ENCODE data around the gene PRICKLE1.

The PRICKLE1 gene

DNA sequence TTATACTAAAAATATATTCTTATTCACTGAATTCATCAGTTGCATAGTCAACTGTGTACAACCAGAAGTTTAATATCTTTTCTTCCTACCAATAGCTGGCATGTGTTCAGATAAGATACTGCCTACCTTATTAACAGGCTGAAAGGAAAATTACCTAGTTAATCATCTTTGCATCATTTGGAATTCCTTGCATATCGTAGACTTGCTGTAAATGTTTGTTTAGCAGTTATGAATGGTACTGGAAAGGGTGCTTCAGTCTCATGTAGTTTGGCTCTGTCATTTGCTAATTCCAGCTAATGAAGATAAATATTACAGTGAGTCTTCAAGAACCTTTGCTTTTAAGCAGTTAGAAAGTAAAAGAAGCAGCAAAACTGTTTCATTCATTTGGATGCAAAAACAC lies 179.2 kb downstream of the PRICKLE1 start:
- TF ChIP-seq EZH2 (IDR thresholded peaks at IDR 0.05; ENCODE audit: borderline replicate concordance, low read length) = no peak
- TF ChIP-seq, protein P1, sequence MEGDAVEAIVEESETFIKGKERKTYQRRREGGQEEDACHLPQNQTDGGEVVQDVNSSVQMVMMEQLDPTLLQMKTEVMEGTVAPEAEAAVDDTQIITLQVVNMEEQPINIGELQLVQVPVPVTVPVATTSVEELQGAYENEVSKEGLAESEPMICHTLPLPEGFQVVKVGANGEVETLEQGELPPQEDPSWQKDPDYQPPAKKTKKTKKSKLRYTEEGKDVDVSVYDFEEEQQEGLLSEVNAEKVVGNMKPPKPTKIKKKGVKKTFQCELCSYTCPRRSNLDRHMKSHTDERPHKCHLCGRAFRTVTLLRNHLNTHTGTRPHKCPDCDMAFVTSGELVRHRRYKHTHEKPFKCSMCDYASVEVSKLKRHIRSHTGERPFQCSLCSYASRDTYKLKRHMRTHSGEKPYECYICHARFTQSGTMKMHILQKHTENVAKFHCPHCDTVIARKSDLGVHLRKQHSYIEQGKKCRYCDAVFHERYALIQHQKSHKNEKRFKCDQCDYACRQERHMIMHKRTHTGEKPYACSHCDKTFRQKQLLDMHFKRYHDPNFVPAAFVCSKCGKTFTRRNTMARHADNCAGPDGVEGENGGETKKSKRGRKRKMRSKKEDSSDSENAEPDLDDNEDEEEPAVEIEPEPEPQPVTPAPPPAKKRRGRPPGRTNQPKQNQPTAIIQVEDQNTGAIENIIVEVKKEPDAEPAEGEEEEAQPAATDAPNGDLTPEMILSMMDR (IDR thresholded peaks at IDR 0.05; ENCODE audit: low read length) = no peak
- H3K4me1 ChIP-seq (ENCODE audit: insufficient read depth, low read length, severe bottlenecking) = no peaks in the 10 kb centered on the region
- H3K79me2 ChIP-seq (ENCODE audit: insufficient read depth, low read length) = peaks cover 4% of the 10 kb centered on the region; the same call in 1 of the 2 replicates
- H3K27ac ChIP-seq (ENCODE audit: low read depth, low read length, poor library complexity, severe bottlenecking) = no peak overlapping the region
- no peaks in the 10 kb centered on the region for H3K9me3 ChIP-seq (ENCODE audit: low read length)
- no peaks in the 10 kb centered on the region for H4K20me1 ChIP-seq (ENCODE audit: insufficient read depth, low read length)
- no peak overlapping the region for H3K4me2 ChIP-seq (ENCODE audit: low read length)
- peaks cover 10% of the 10 kb centered on the region for H3K36me3 ChIP-seq (ENCODE audit: insufficient read depth, low read length)
- H2AFZ ChIP-seq (ENCODE audit: low read length) = no peak overlapping the region
- H3K9ac ChIP-seq (ENCODE audit: low read length) = no peak overlapping the region
- no peaks in the 10 kb centered on the region for H3F3A ChIP-seq (ENCODE audit: insufficient read depth, low read length)
- no peak overlapping the region for H3K4me3 ChIP-seq (ENCODE audit: low read depth, low read length, poor library complexity, severe bottlenecking)
- H3K9me2 ChIP-seq (ENCODE audit: low read depth, low read length) = no peaks in the 10 kb centered on the region
- H3K27me3 ChIP-seq (ENCODE audit: insufficient read depth, low read length) = no peaks in the 10 kb centered on the region

DNA sequence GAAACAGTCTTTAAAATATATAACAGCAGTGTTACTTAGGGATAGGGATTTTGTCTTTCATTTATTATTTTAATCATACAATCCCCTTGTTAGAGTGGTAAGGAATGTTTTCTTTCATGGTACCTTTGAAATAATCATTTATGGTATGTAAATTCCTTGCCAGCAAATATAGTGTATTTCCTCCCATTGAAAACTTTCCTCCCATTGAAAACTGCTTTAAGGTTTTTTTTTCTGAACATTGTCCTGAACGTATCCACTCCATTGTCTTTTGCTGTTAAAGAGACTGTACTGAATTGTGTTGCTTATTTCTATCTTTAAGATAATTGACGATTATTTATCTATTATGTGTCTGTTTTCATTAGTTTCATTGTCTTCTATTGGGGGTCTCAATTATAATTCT lies 180.1 kb downstream of the PRICKLE1 start:
- Histone ChIP-seq H3K9me3 (ENCODE audit: low read length) (no peaks in the 10 kb centered on the region), H3K9me2 (ENCODE audit: low read depth, low read length) (no peaks in the 10 kb centered on the region), H3K27me3 (ENCODE audit: insufficient read depth, low read length) (no peaks in the 10 kb centered on the region), H3K4me2 (ENCODE audit: low read length) (no peak overlapping the region), H3K4me3 (ENCODE audit: low read depth, low read length, poor library complexity, severe bottlenecking) (no peak overlapping the region), H2AFZ (ENCODE audit: low read length) (no peak overlapping the region), H3K4me1 (ENCODE audit: insufficient read depth, low read length, severe bottlenecking) (no peaks in the 10 kb centered on the region), H3K27ac (ENCODE audit: low read depth, low read length, poor library complexity, severe bottlenecking) (no peak overlapping the region), H4K20me1 (ENCODE audit: insufficient read depth, low read length) (no peaks in the 10 kb centered on the region), H3K79me2 (ENCODE audit: insufficient read depth, low read length) (peaks cover 4% of the 10 kb centered on the region; the same call in 1 of the 2 replicates), H3F3A (ENCODE audit: insufficient read depth, low read length) (no peaks in the 10 kb centered on the region), H3K9ac (ENCODE audit: low read length) (no peak overlapping the region), H3K36me3 (ENCODE audit: insufficient read depth, low read length) (peaks cover 14% of the 10 kb centered on the region)
- TF ChIP-seq, protein P1 (IDR thresholded peaks at IDR 0.05; ENCODE audit: low read length) = no peak
- TF ChIP-seq EZH2 (IDR thresholded peaks at IDR 0.05; ENCODE audit: borderline replicate concordance, low read length) = no peak

GRCh38 chr12:42407306-42407705 lies 182.2 kb downstream of the PRICKLE1 start:
- Histone ChIP-seq H3K9me3 (ENCODE audit: low read length) (no peaks in the 10 kb centered on the region), H2AFZ (ENCODE audit: low read length) (no peak overlapping the region), H3K27ac (ENCODE audit: low read depth, low read length, poor library complexity, severe bottlenecking) (no peak overlapping the region), H4K20me1 (ENCODE audit: insufficient read depth, low read length) (no peaks in the 10 kb centered on the region), H3K79me2 (ENCODE audit: insufficient read depth, low read length) (peaks cover 4% of the 10 kb centered on the region; the same call in 1 of the 2 replicates), H3K4me1 (ENCODE audit: insufficient read depth, low read length, severe bottlenecking) (no peaks in the 10 kb centered on the region), H3K4me3 (ENCODE audit: low read depth, low read length, poor library complexity, severe bottlenecking) (no peak overlapping the region), H3K9me2 (ENCODE audit: low read depth, low read length) (no peaks in the 10 kb centered on the region), H3K36me3 (ENCODE audit: insufficient read depth, low read length) (peaks cover 24% of the 10 kb centered on the region), H3F3A (ENCODE audit: insufficient read depth, low read length) (no peaks in the 10 kb centered on the region), H3K4me2 (ENCODE audit: low read length) (no peak overlapping the region), H3K9ac (ENCODE audit: low read length) (no peak overlapping the region), H3K27me3 (ENCODE audit: insufficient read depth, low read length) (no peaks in the 10 kb centered on the region)
- TF ChIP-seq, protein P1 (IDR thresholded peaks at IDR 0.05; ENCODE audit: low read length) = no peak
- TF ChIP-seq EZH2 (IDR thresholded peaks at IDR 0.05; ENCODE audit: borderline replicate concordance, low read length) = no peak

Measured in OCI-LY1 (cell line).